Stomach (tissue), 9 donors: ENCODE results near the gene PTPRT. TPM values are rescaled to one million over a fixed set of nuclear protein-coding genes. Genes with fewer than 3 reads are reported as not detected.

Source experiments
- DNase-seq, 2 donors: peaks; one replicate each; pipeline versions ENCODE4 v3.0.0 to v3.0.0-alpha.2; 2013 to 2019
- H3K27ac ChIP-seq, 5 donors: fragments of 200-600 bp in 4 of 5; sonication (generic) in 4 of 5; one replicate each; pipeline ENCODE4 v1.5.1; 2013 to 2019; ENCODE audit warnings: mild to moderate bottlenecking in 1 of 5, moderate library complexity in 1 of 5
- H3K27me3 ChIP-seq, 3 donors: fragments of 200-600 bp; sonication (generic); one replicate each; pipeline ENCODE4 v1.5.1; 2017 to 2019; ENCODE audit warnings: mixed run types in 1 of 3
- H3K36me3 ChIP-seq, 4 donors: fragments of 200-600 bp; sonication (generic); 1 replicate in 3 of 4; 2 replicates in 1 of 4; pipeline ENCODE4 v1.5.1; 2016 to 2019
- H3K4me1 ChIP-seq, 4 donors: fragments of 200-600 bp; sonication (generic); one replicate each; pipeline ENCODE4 v1.5.1; 2016 to 2019
- H3K4me3 ChIP-seq, 4 donors: fragments of 200-600 bp; sonication (generic) in 3 of 4; one replicate each; pipeline ENCODE4 v1.5.1; 2016 to 2019; ENCODE audit warnings: mild to moderate bottlenecking in 1 of 4
- H3K9me3 ChIP-seq, 4 donors: fragments of 200-600 bp; sonication (generic); one replicate each; pipeline ENCODE4 v1.5.1; 2016 to 2019
- CTCF ChIP-seq, 7 experiments: fragments of 450-650 bp in 4 of 7; fragments of 200-600 bp in 3 of 7; sonication (generic) in 3 of 7; IDR thresholded peaks; one replicate each; pipeline ENCODE4 v1.5.1; 2016 to 2019; ENCODE audit warnings: antibody characterized with exemption in 7 of 7, control low read depth in 2 of 7, mild to moderate bottlenecking in 1 of 7
- EP300 ChIP-seq: sonication (generic); formaldehyde crosslinking; IDR thresholded peaks from one replicate; pipeline ENCODE4 v1.6.1; 2017; ENCODE audit warnings: antibody characterized with exemption
- POLR2A ChIP-seq, 4 donors: fragments of 450-650 bp; IDR thresholded peaks; one replicate each; pipeline ENCODE4 v1.6.1; 2016; ENCODE audit warnings: antibody characterized with exemption in 4 of 4, control low read depth in 2 of 4, mild to moderate bottlenecking in 1 of 4, moderate library complexity in 1 of 4
- POLR2AphosphoS5 ChIP-seq, 3 donors: sonication (generic); formaldehyde crosslinking; IDR thresholded peaks; one replicate each; pipeline ENCODE4 v1.6.1; 2016; ENCODE audit warnings: antibody characterized with exemption in 3 of 3
- WGBS, 5 donors: extraction: QIAGEN DNeasy Blood & Tissue Kit in 3 of 5; methylation state at CpG; one replicate each; pipeline versions ENCODE4 v1.1.5 to v1.1.7; 2013 to 2018; 5-methylcytosine and 5-hydroxymethylcytosine counted together
- intact Hi-C: fragments of 100-400 bp; cut with DNase I; formaldehyde crosslinking; loops from one replicate; pipeline ENCODE4 v1.15.1; 2023; ENCODE audit warnings: low total_unique reads
- polyA plus RNA-seq, 3 donors: library from polyadenylated mRNA; stranded (reverse); fragments of 200-250 nt; gene quantifications; one replicate each; pipeline ENCODE4 v1.2.3, GENCODE V29; 2013
- total RNA-seq, 5 donors: library from RNA; depleted of rRNA; stranded (reverse); fragments of >200 nt; gene quantifications; one replicate each; pipeline versions ENCODE4 v1.1.0 to v1.2.3, GENCODE V29; 2014 to 2016
- donor health status: healthy with polysubstance abuse.
- donor health status: Bipolar disorder and iron deficiency.
- donor health status: healthy.

Gene PTPRT
- total and polyA plus RNA-seq, 8 donors, result 0.05 to 11.6 (median 1.7) TPM; not detected in 2

- intact Hi-C loops, result no loop called here
- WGBS, 5 donors, result 14 to 50% (median 25%) methylated on average over 2 of the region's 2 CpGs
- H3K27ac ChIP-seq, result no peak overlapping the region
Measured at GRCh38 chr20:42553374-42553773, 636.3 kb downstream of the PTPRT start.

GRCh38 chr20:42549496-42549895 lies 640.2 kb downstream of the PTPRT start:
- Histone ChIP-seq H3K4me3 (no peak overlapping the region), H3K9me3 (no peaks in the 10 kb centered on the region), H3K4me1 (peaks cover 0 to 11% (median 5%) of the 10 kb centered on the region in 4 donors), H3K36me3 (no peaks in the 10 kb centered on the region), H3K27me3 (no peaks in the 10 kb centered on the region), H3K27ac (no peak overlapping the region)
- DNase-seq, result no peak
- intact Hi-C loops, result no loop called here
- TF ChIP-seq CTCF (IDR thresholded peaks at IDR 0.05) (no peak), POLR2AphosphoS5 (IDR thresholded peaks at IDR 0.05) (no peak), EP300 (no peak), POLR2A (IDR thresholded peaks at IDR 0.05) (no peak)
- WGBS, 5 donors, result 31 to 43% (median 33%) methylated on average over 3 of the region's 3 CpGs

More at GRCh38 chr20:42553374-42553773, 636.3 kb downstream of the PTPRT start:
- Histone ChIP-seq H3K9me3 (no peaks in the 10 kb centered on the region), H3K4me1 (peaks cover 0 to 7% (median 0%) of the 10 kb centered on the region in 4 donors), H3K4me3 (no peak overlapping the region), H3K27me3 (no peaks in the 10 kb centered on the region), H3K36me3 (no peaks in the 10 kb centered on the region)
- no peak for TF ChIP-seq CTCF (IDR thresholded peaks at IDR 0.05)
- no peak for TF ChIP-seq POLR2A (IDR thresholded peaks at IDR 0.05)
- no peak for TF ChIP-seq POLR2AphosphoS5 (IDR thresholded peaks at IDR 0.05)
- TF ChIP-seq EP300, result no peak
- no peak for DNase-seq

GRCh38 chr20:42544926-42545325 lies 644.8 kb downstream of the PTPRT start:
- Histone ChIP-seq H3K27ac (no peak overlapping the region), H3K9me3 (no peaks in the 10 kb centered on the region), H3K27me3 (no peaks in the 10 kb centered on the region), H3K4me1 (peaks cover 0 to 12% (median 6%) of the 10 kb centered on the region in 4 donors), H3K4me3 (no peak overlapping the region), H3K36me3 (no peaks in the 10 kb centered on the region)
- 34 to 66% (median 52%) methylated on average over 5 of the region's 5 CpGs for WGBS, 5 donors
- peak in 1 of 2 donors; percentile 54 for DNase-seq
- TF ChIP-seq CTCF (IDR thresholded peaks at IDR 0.05) (no peak), EP300 (no peak), POLR2AphosphoS5 (IDR thresholded peaks at IDR 0.05) (peak in 1 of 3 donors; percentile 36), POLR2A (IDR thresholded peaks at IDR 0.05) (no peak)
- intact Hi-C loops, result no loop called here

- no peak overlapping the region for H3K4me3 ChIP-seq
- H3K36me3 ChIP-seq, result no peaks in the 10 kb centered on the region
- H3K27me3 ChIP-seq, result no peaks in the 10 kb centered on the region
- H3K27ac ChIP-seq, result no peak overlapping the region
- DNase-seq, result no peak
- intact Hi-C loops, result no loop called here
- peaks cover 0 to 8% (median 0%) of the 10 kb centered on the region in 4 donors for H3K4me1 ChIP-seq
- 74 to 87% (median 83%) methylated on average over 9 of the region's 9 CpGs for WGBS, 5 donors
- TF ChIP-seq POLR2A (IDR thresholded peaks at IDR 0.05) (no peak), EP300 (no peak), CTCF (IDR thresholded peaks at IDR 0.05) (no peak), POLR2AphosphoS5 (IDR thresholded peaks at IDR 0.05) (no peak)
- no peaks in the 10 kb centered on the region for H3K9me3 ChIP-seq
Measured at GRCh38 chr20:42532831-42533230, 656.9 kb downstream of the PTPRT start.
